ENCODE results near the gene SLC16A6.

The SLC16A6 gene

GRCh38 chr17:68307443-68307842 lies 16.5 kb upstream of the SLC16A6 start:
- no peak for FAIRE-seq
- TF ChIP-seq TAF1 (IDR thresholded peaks at IDR 0.05; ENCODE audit: borderline replicate concordance, low read depth, low read length) (no peak), POLR2A (IDR thresholded peaks at IDR 0.05; ENCODE audit: low read depth, low read length) (no peak), POLR2AphosphoS5 (IDR thresholded peaks at IDR 0.05; ENCODE audit: low read depth, low read length) (no peak)
- no peak for DNase-seq (ENCODE audit: insufficient read length)

GRCh38 chr17:68306819-68307218 lies 15.9 kb upstream of the SLC16A6 start:
- FAIRE-seq (no peak), DNase-seq (ENCODE audit: insufficient read length) (no peak)
- TF ChIP-seq POLR2AphosphoS5 (IDR thresholded peaks at IDR 0.05; ENCODE audit: low read depth, low read length), result no peak
- no peak for TF ChIP-seq TAF1 (IDR thresholded peaks at IDR 0.05; ENCODE audit: borderline replicate concordance, low read depth, low read length)
- no peak for TF ChIP-seq POLR2A (IDR thresholded peaks at IDR 0.05; ENCODE audit: low read depth, low read length)

GRCh38 chr17:68305142-68305541 lies 14.2 kb upstream of the SLC16A6 start:
- TF ChIP-seq POLR2A (IDR thresholded peaks at IDR 0.05; ENCODE audit: low read depth, low read length) (no peak), TAF1 (IDR thresholded peaks at IDR 0.05; ENCODE audit: borderline replicate concordance, low read depth, low read length) (no peak)
- FAIRE-seq, result no peak
- DNase-seq (ENCODE audit: insufficient read length), result no peak

GRCh38 chr17:68304706-68305105 lies 13.8 kb upstream of the SLC16A6 start:
- no peak for DNase-seq (ENCODE audit: insufficient read length)
- TF ChIP-seq POLR2AphosphoS5 (IDR thresholded peaks at IDR 0.05; ENCODE audit: low read depth, low read length) (no peak), TAF1 (IDR thresholded peaks at IDR 0.05; ENCODE audit: borderline replicate concordance, low read depth, low read length) (no peak), POLR2A (IDR thresholded peaks at IDR 0.05; ENCODE audit: low read depth, low read length) (no peak)
- no peak for FAIRE-seq

GRCh38 chr17:68302666-68303065 lies 11.7 kb upstream of the SLC16A6 start:
- FAIRE-seq (no peak), DNase-seq (ENCODE audit: insufficient read length) (no peak)
- TF ChIP-seq POLR2AphosphoS5 (IDR thresholded peaks at IDR 0.05; ENCODE audit: low read depth, low read length) (no peak), POLR2A (IDR thresholded peaks at IDR 0.05; ENCODE audit: low read depth, low read length) (no peak), TAF1 (IDR thresholded peaks at IDR 0.05; ENCODE audit: borderline replicate concordance, low read depth, low read length) (no peak)

GRCh38 chr17:68302066-68302564 lies 11.2 kb upstream of the SLC16A6 start:
- no peak for DNase-seq (ENCODE audit: insufficient read length)
- no peak for FAIRE-seq
- TF ChIP-seq POLR2AphosphoS5 (IDR thresholded peaks at IDR 0.05; ENCODE audit: low read depth, low read length) (no peak), TAF1 (IDR thresholded peaks at IDR 0.05; ENCODE audit: borderline replicate concordance, low read depth, low read length) (no peak), POLR2A (IDR thresholded peaks at IDR 0.05; ENCODE audit: low read depth, low read length) (no peak)

GRCh38 chr17:68301438-68301959 lies 10.6 kb upstream of the SLC16A6 start:
- TF ChIP-seq POLR2A (IDR thresholded peaks at IDR 0.05; ENCODE audit: low read depth, low read length), result no peak
- no peak for TF ChIP-seq TAF1 (IDR thresholded peaks at IDR 0.05; ENCODE audit: borderline replicate concordance, low read depth, low read length)
- TF ChIP-seq POLR2AphosphoS5 (IDR thresholded peaks at IDR 0.05; ENCODE audit: low read depth, low read length), result no peak
- FAIRE-seq, result no peak
- DNase-seq (ENCODE audit: insufficient read length), result no peak

GRCh38 chr17:68299817-68300216 lies 8.9 kb upstream of the SLC16A6 start:
- DNase-seq (ENCODE audit: insufficient read length), result no peak
- TF ChIP-seq TAF1 (IDR thresholded peaks at IDR 0.05; ENCODE audit: borderline replicate concordance, low read depth, low read length), result no peak
- TF ChIP-seq POLR2AphosphoS5 (IDR thresholded peaks at IDR 0.05; ENCODE audit: low read depth, low read length), result no peak
- no peak for TF ChIP-seq POLR2A (IDR thresholded peaks at IDR 0.05; ENCODE audit: low read depth, low read length)
- FAIRE-seq, result no peak

GRCh38 chr17:68298601-68299000 lies 7.7 kb upstream of the SLC16A6 start:
- no peak for DNase-seq (ENCODE audit: insufficient read length)

GRCh38 chr17:68297195-68297594 lies 6.3 kb upstream of the SLC16A6 start:
- FAIRE-seq, result no peak
- no peak for DNase-seq (ENCODE audit: insufficient read length)
- no peak for TF ChIP-seq TAF1 (IDR thresholded peaks at IDR 0.05; ENCODE audit: borderline replicate concordance, low read depth, low read length)
- TF ChIP-seq POLR2A (IDR thresholded peaks at IDR 0.05; ENCODE audit: low read depth, low read length), result no peak
- no peak for TF ChIP-seq POLR2AphosphoS5 (IDR thresholded peaks at IDR 0.05; ENCODE audit: low read depth, low read length)

More at GRCh38 chr17:68298601-68299000, 7.7 kb upstream of the SLC16A6 start:
- TF ChIP-seq POLR2AphosphoS5 (IDR thresholded peaks at IDR 0.05; ENCODE audit: low read depth, low read length) (no peak), TAF1 (IDR thresholded peaks at IDR 0.05; ENCODE audit: borderline replicate concordance, low read depth, low read length) (no peak), POLR2A (IDR thresholded peaks at IDR 0.05; ENCODE audit: low read depth, low read length) (no peak)
- no peak for FAIRE-seq

- FAIRE-seq, result no peak
- TF ChIP-seq POLR2AphosphoS5 (IDR thresholded peaks at IDR 0.05; ENCODE audit: low read depth, low read length) (no peak), POLR2A (IDR thresholded peaks at IDR 0.05; ENCODE audit: low read depth, low read length) (no peak), TAF1 (IDR thresholded peaks at IDR 0.05; ENCODE audit: borderline replicate concordance, low read depth, low read length) (no peak)
- no peak for DNase-seq (ENCODE audit: insufficient read length)
These were observed 5.6 kb upstream of the SLC16A6 start for GRCh38 chr17:68296217-68297191.

GRCh38 chr17:68295086-68295485 lies 4.2 kb upstream of the SLC16A6 start:
- TF ChIP-seq POLR2AphosphoS5 (IDR thresholded peaks at IDR 0.05; ENCODE audit: low read depth, low read length) (no peak), TAF1 (IDR thresholded peaks at IDR 0.05; ENCODE audit: borderline replicate concordance, low read depth, low read length) (no peak), POLR2A (IDR thresholded peaks at IDR 0.05; ENCODE audit: low read depth, low read length) (no peak)
- FAIRE-seq (no peak), DNase-seq (ENCODE audit: insufficient read length) (no peak)

Data from GM12892 (cell line).